ENCODE data around the gene MED19.
"Not testable (repeated sequence)": the region's sequence is repeated elsewhere in the genome, so short reads cannot be mapped to it uniquely, and the experiment has no call there.

- not testable (repeated sequence) for TF ChIP-seq CTCF (IDR thresholded peaks at IDR 0.05; ENCODE audit: low read length); EZH2 (IDR thresholded peaks at IDR 0.05; ENCODE audit: borderline replicate concordance, low read length)
Measured at GRCh38 chr11:57690474-57690873, 21.5 kb downstream of the MED19 start.
